HepG2 (cell line): Measurements from ENCODE around the gene HSDL1. TPM values are rescaled to one million over a fixed set of nuclear protein-coding genes. Genes with fewer than 3 reads are reported as not detected.

ENCODE experiments used
- AFF4 ChIP-seq: sonication (generic); formaldehyde crosslinking; IDR thresholded peaks from 2 replicates; pipeline ENCODE4 v1.4.0; 2020; ENCODE audit warnings: missing genetic modification reagents
- BORCS8-MEF2B ChIP-seq: sonication (generic); formaldehyde crosslinking; IDR thresholded peaks from 2 replicates; pipeline ENCODE4 v1.8.0; 2022; ENCODE audit warnings: mild to moderate bottlenecking, missing genetic modification reagents
- CEBPB ChIP-seq: IDR thresholded peaks from 2 replicates; pipeline ENCODE4 v1.6.1; 2011; ENCODE audit warnings: low read depth, low read length, improper control_type of control experiment, borderline replicate concordance
- FOXJ3 ChIP-seq: sonication (generic); formaldehyde crosslinking; IDR thresholded peaks from 2 replicates; pipeline ENCODE4 v1.4.0; 2020; ENCODE audit warnings: missing genetic modification reagents, mild to moderate bottlenecking, borderline replicate concordance
- FOXP4 ChIP-seq: sonication (generic); formaldehyde crosslinking; IDR thresholded peaks from 2 replicates; pipeline ENCODE4 v1.4.0; 2020; ENCODE audit warnings: missing genetic modification reagents
- GATAD2A ChIP-seq: IDR thresholded peaks from 2 replicates; pipeline ENCODE4 v1.6.1; 2016
- KLF16 ChIP-seq, 2 experiments: sonication (generic) in 1 of 2; formaldehyde crosslinking in 1 of 2; IDR thresholded peaks; 2 replicates each; pipeline versions ENCODE4 v1.6.1 to v1.8.0; 2016 to 2023; ENCODE audit warnings: missing genetic modification reagents in 2 of 2, missing compliant biosample characterization in 1 of 2
- MAZ ChIP-seq, 2 experiments: sonication (generic) in 1 of 2; formaldehyde crosslinking in 1 of 2; IDR thresholded peaks; 2 replicates each; pipeline versions ENCODE4 v1.5.0 to v1.6.1; 2012 to 2020; ENCODE audit warnings: low read depth in 2 of 2, mild to moderate bottlenecking in 2 of 2, borderline replicate concordance in 1 of 2, improper control_type of control experiment in 1 of 2, low read length in 1 of 2, missing genetic modification reagents in 1 of 2, moderate library complexity in 1 of 2
- NKX3-1 ChIP-seq: sonication (generic); formaldehyde crosslinking; IDR thresholded peaks from 2 replicates; pipeline ENCODE4 v1.5.0; 2020; ENCODE audit warnings: missing genetic modification reagents
- PREB ChIP-seq: sonication (generic); formaldehyde crosslinking; IDR thresholded peaks from 2 replicates; pipeline ENCODE4 v1.4.0; 2020; ENCODE audit warnings: missing genetic modification reagents
- RBM22 ChIP-seq: fragments of 200-400 bp; formaldehyde crosslinking; optimal IDR thresholded peaks from 2 replicates; pipeline ENCODE3; 2017; ENCODE audit warnings: mild to moderate bottlenecking, low read length, moderate library complexity
- SNAI1 ChIP-seq: sonication (generic); formaldehyde crosslinking; IDR thresholded peaks from 2 replicates; pipeline ENCODE4 v1.5.0; 2020; ENCODE audit warnings: mild to moderate bottlenecking, missing genetic modification reagents, borderline replicate concordance
- SP140L ChIP-seq: sonication (generic); formaldehyde crosslinking; IDR thresholded peaks from 2 replicates; pipeline ENCODE4 v1.4.0; 2020; ENCODE audit warnings: missing genetic modification reagents, borderline replicate concordance
- SP5 ChIP-seq: IDR thresholded peaks from 2 replicates; pipeline ENCODE4 v1.6.1; 2016; ENCODE audit warnings: low read depth, borderline replicate concordance
- TBX3 ChIP-seq: fragments of 450-650 bp; IDR thresholded peaks from 2 replicates; pipeline ENCODE4 v1.6.1; 2017; ENCODE audit warnings: antibody characterized with exemption, mild to moderate bottlenecking, inconsistent platforms, borderline replicate concordance
- TCF7 ChIP-seq: sonication (generic); IDR thresholded peaks from 2 replicates; pipeline ENCODE4 v1.6.1; 2016; ENCODE audit warnings: antibody characterized with exemption, low read depth
- ZBTB7B ChIP-seq: sonication (generic); formaldehyde crosslinking; IDR thresholded peaks from 2 replicates; pipeline ENCODE4 v1.4.0; 2020; ENCODE audit warnings: missing genetic modification reagents
- ZFAT ChIP-seq: sonication (generic); formaldehyde crosslinking; conservative IDR thresholded peaks from 2 replicates; pipeline ENCODE4 v1.8.1; 2023; ENCODE audit warnings: missing genetic modification reagents, inconsistent platforms
- ZFP41 ChIP-seq: sonication (generic); formaldehyde crosslinking; IDR thresholded peaks from 2 replicates; pipeline ENCODE4 v1.4.0; 2020; ENCODE audit warnings: mild to moderate bottlenecking, missing genetic modification reagents, borderline replicate concordance
- ZFP62 ChIP-seq: sonication (generic); formaldehyde crosslinking; IDR thresholded peaks from 2 replicates; pipeline ENCODE4 v1.4.0; 2020; ENCODE audit warnings: missing genetic modification reagents
- ZNF720 ChIP-seq: sonication (generic); formaldehyde crosslinking; IDR thresholded peaks from 2 replicates; pipeline ENCODE4 v1.4.0; 2020; ENCODE audit warnings: missing genetic modification reagents
- ZNF839 ChIP-seq: sonication (generic); formaldehyde crosslinking; IDR thresholded peaks from 2 replicates; pipeline ENCODE4 v1.4.0; 2020; ENCODE audit warnings: missing genetic modification reagents, mild to moderate bottlenecking, borderline replicate concordance
- ZSCAN20 ChIP-seq: sonication (generic); formaldehyde crosslinking; IDR thresholded peaks from 2 replicates; pipeline ENCODE4 v1.4.0; 2020; ENCODE audit warnings: missing genetic modification reagents, mild to moderate bottlenecking, borderline replicate concordance
- polyA plus RNA-seq, 8 experiments: library from polyadenylated mRNA; depleted of rRNA in 3 of 8; stranded (reverse) in 7 of 8; unstranded in 1 of 8; fragments of >200 nt; fragmentation: Illumina TruSeq in 4 of 8; extraction: Trizol in 4 of 8; gene quantifications; 2 replicates each; pipeline versions ENCODE4 v1.2.1 to v1.2.3, GENCODE V29; 2011 to 2016; ENCODE audit warnings: low read depth in 4 of 8, missing spikeins in 1 of 8, mixed read lengths in 1 of 8; ENCODE audit not compliant: insufficient read depth in 1 of 8
- total RNA-seq, 5 experiments: library from RNA; depleted of rRNA; stranded (reverse); fragments of >200 nt; fragmentation: Illumina TruSeq; extraction: Trizol; gene quantifications; 2 replicates each; pipeline ENCODE4 v1.2.3, GENCODE V29; 2016; ENCODE audit warnings: low read depth in 1 of 5

HSDL1 gene
- total and polyA plus RNA-seq, 2 of the 13 experiments (the other 11 are each of a cell fraction or from before 2014, with no cell fraction given), result 49.2 to 49.7 TPM

- TF ChIP-seq TCF7 (no peak), NKX3-1 (0 out of 2 replicates have a peak, but pooled peaks have one; percentile 44), ZFP62 (no peak), SP5 (peak; percentile 36; the same call in 1 of the 2 replicates), ZFAT (no peak), BORCS8-MEF2B (CRISPR knock-in tag) (peak; percentile 48; the same call in 1 of the 2 replicates), RBM22 (peak; percentile 75), FOXP4 (0 out of 2 replicates have a peak, but pooled peaks have one; percentile 38), AFF4 (CRISPR knock-in tag) (no peak), MAZ (IDR thresholded peaks at IDR 0.05; ENCODE audit: borderline replicate concordance, low read depth, low read length) (no peak), MAZ (CRISPR knock-in tag; IDR thresholded peaks at IDR 0.05; ENCODE audit: low read depth) (peak; percentile 76), TBX3 (no peak), FOXJ3 (CRISPR knock-in tag) (peak; percentile 72), SNAI1 (CRISPR knock-in tag) (0 out of 2 replicates have a peak, but pooled peaks have one; percentile 74), ZNF720 (no peak), ZFP41 (CRISPR knock-in tag) (no peak), CEBPB (no peak), GATAD2A (no peak), ZNF839 (CRISPR knock-in tag) (no peak), PREB (CRISPR knock-in tag) (no peak), KLF16 (CRISPR knock-in tag; IDR thresholded peaks at IDR 0.05) (no peak), ZSCAN20 (CRISPR knock-in tag) (0 out of 2 replicates have a peak, but pooled peaks have one; percentile 58), ZBTB7B (peak; percentile 71; the same call in 1 of the 2 replicates), SP140L (CRISPR knock-in tag) (no peak)
Measured at GRCh38 chr16:84144859-84145639, at the start of gene HSDL1, which contains the start of gene DNAAF1 (continued).
